CD4-positive, alpha-beta T cell (primary cell): ENCODE data around the gene GKN2. TPM values are rescaled to one million over a fixed set of nuclear protein-coding genes. Genes with fewer than 3 reads are reported as not detected.

ENCODE experiments used
- ATAC-seq: fragments of 200-7000 bp; cut with Tn5 transposase; one replicate; pipeline ENCODE4 v1.10.0; 2022; ENCODE audit warnings: mild to moderate bottlenecking; ENCODE audit not compliant: poor library complexity
- CTCF ChIA-PET: fragments of 350-600 bp; sonication (Branson Sonifier 250); formaldehyde crosslinking; loops from one replicate; lab custom pipeline; 2021; ENCODE audit warnings: antibody characterized with exemption, inconsistent platforms; lab: Charles Lee
- POLR2A ChIA-PET: fragments of 350-600 bp; sonication (Branson Sonifier 250); formaldehyde crosslinking; loops from one replicate; lab custom pipeline; 2021; ENCODE audit warnings: antibody characterized with exemption, inconsistent platforms; lab: Charles Lee
- DNase-seq, 14 experiments: peaks; one replicate each; pipeline ENCODE4 v3.0.0-alpha.2; 2013 to 2020; ENCODE audit warnings: mixed read lengths in 2 of 14
- H3K27ac ChIP-seq, 2 donors: one replicate each; pipeline versions ENCODE4 v1.5.1 to v1.7.0; 2013; ENCODE audit warnings: low read length in 2 of 2, low read depth in 1 of 2, mild to moderate bottlenecking in 1 of 2
- H3K27me3 ChIP-seq, 2 experiments: 1 replicate in 1 of 2; 2 replicates in 1 of 2; pipeline versions ENCODE4 v1.6.1 to v1.7.0; 2013; ENCODE audit warnings: low read length in 2 of 2, control low read depth in 1 of 2, mild to moderate bottlenecking in 1 of 2, moderate library complexity in 1 of 2; ENCODE audit not compliant: insufficient read depth in 2 of 2, control insufficient read depth in 1 of 2
- H3K36me3 ChIP-seq: one replicate; pipeline ENCODE4 v1.6.1; 2013; ENCODE audit warnings: low read length, control low read depth; ENCODE audit not compliant: insufficient read depth
- H3K4me1 ChIP-seq: one replicate; pipeline ENCODE4 v1.6.1; 2013; ENCODE audit warnings: low read length, control low read depth; ENCODE audit not compliant: insufficient read depth
- H3K4me3 ChIP-seq: one replicate; pipeline ENCODE4 v1.5.1; 2013; ENCODE audit warnings: mild to moderate bottlenecking, low read length, moderate library complexity
- H3K9me3 ChIP-seq, 2 experiments: 1 replicate in 1 of 2; 2 replicates in 1 of 2; pipeline versions ENCODE4 v1.6.1 to v1.7.0; 2013; ENCODE audit warnings: low read length in 2 of 2, mild to moderate bottlenecking in 2 of 2, control low read depth in 1 of 2, moderate library complexity in 1 of 2; ENCODE audit not compliant: control insufficient read depth in 1 of 2, insufficient read depth in 1 of 2
- H3K27ac Mint-ChIP-seq: one replicate; pipeline ENCODE4 v1.8.0; 2020; ENCODE audit warnings: mixed read lengths
- H3K27me3 Mint-ChIP-seq: one replicate; pipeline ENCODE4 v1.8.0; 2021; ENCODE audit warnings: mixed read lengths
- H3K36me3 Mint-ChIP-seq: one replicate; pipeline ENCODE4 v1.8.0; 2021; ENCODE audit warnings: low read depth, mixed read lengths
- H3K4me1 Mint-ChIP-seq: one replicate; pipeline ENCODE4 v1.8.0; 2021; ENCODE audit warnings: low read depth, mixed read lengths
- H3K4me3 Mint-ChIP-seq: one replicate; pipeline ENCODE4 v1.8.0; 2020; ENCODE audit warnings: mild to moderate bottlenecking, mixed read lengths
- H3K9me3 Mint-ChIP-seq: one replicate; pipeline ENCODE4 v1.8.0; 2020; ENCODE audit warnings: mixed read lengths
- CTCF ChIP-seq: fragments of 200-600 bp; IDR thresholded peaks from one replicate; pipeline ENCODE4 v1.8.0; 2022; ENCODE audit warnings: antibody characterized with exemption, mild to moderate bottlenecking
- intact Hi-C, 2 experiments: fragments of 100-400 bp; cut with DNase I in 1 of 2; cut with micrococcal nuclease in 1 of 2; formaldehyde crosslinking; loops; one replicate each; pipeline versions ENCODE4 v1.15.1 to v1.9.0; 2023 to 2025; cut with DNase I, micrococcal nuclease
- total RNA-seq, 174 experiments: library from RNA in 2 of 174; stranded (reverse) in 2 of 174; gene quantifications; one replicate each; pipeline ENCODE4 v1.2.3 and lab custom pipeline; 2021 to 2026

Gene GKN2
- total RNA-seq, 2 experiments from 2014 or later, result not detected

- POLR2A ChIA-PET, result interaction anchor here (0.9 kb wide), 1 partner anchor 44 kb away, joined by 3 read pairs; no protein-coding TSS in a partner anchor
- H3K4me1 ChIP-seq, result peaks cover 50% of the 10 kb centered on the region
- H3K36me3 Mint-ChIP-seq, result no peaks in the 10 kb centered on the region
- peaks cover 26% of the 10 kb centered on the region for H3K4me1 Mint-ChIP-seq
- ATAC-seq (no peak), DNase-seq (peak in 7 of 14 experiments; percentile 5 to 81 (median 49))
- no peak overlapping the region for H3K4me3 ChIP-seq
- H3K9me3 ChIP-seq, result no peaks in the 10 kb centered on the region
- no peak overlapping the region for H3K4me3 Mint-ChIP-seq
- no peaks in the 10 kb centered on the region for H3K27me3 Mint-ChIP-seq
- H3K9me3 Mint-ChIP-seq, result no peaks in the 10 kb centered on the region
- H3K36me3 ChIP-seq, result no peaks in the 10 kb centered on the region
- intact Hi-C loops, result no loop called here
- TF ChIP-seq CTCF, result no peak
- H3K27me3 ChIP-seq, result no peaks in the 10 kb centered on the region
- CTCF ChIA-PET, result interaction anchor here (0.9 to 1.3 kb wide), 2 partner anchors 175 to 450 kb away, joined by 3 read pairs; no protein-coding TSS in a partner anchor
- H3K27ac ChIP-seq, result no peak overlapping the region
- no peak overlapping the region for H3K27ac Mint-ChIP-seq
Observed at GRCh38 chr2:68912732-68913131, 40.0 kb downstream of the GKN2 start.

- peaks cover 54% of the 10 kb centered on the region for H3K4me1 ChIP-seq
- no peak overlapping the region for H3K4me3 ChIP-seq
- no peaks in the 10 kb centered on the region for H3K27me3 ChIP-seq
- TF ChIP-seq CTCF, result no peak
- Mint-ChIP-seq H3K36me3 (no peaks in the 10 kb centered on the region), H3K27me3 (no peaks in the 10 kb centered on the region), H3K4me1 (peaks cover 32% of the 10 kb centered on the region), H3K4me3 (no peak overlapping the region), H3K9me3 (no peaks in the 10 kb centered on the region), H3K27ac (no peak overlapping the region)
- POLR2A ChIA-PET, result no interaction called here
- intact Hi-C loops, result no loop called here
- H3K27ac ChIP-seq, result no peak overlapping the region
- ATAC-seq (no peak), DNase-seq (no peak)
- H3K9me3 ChIP-seq, result no peaks in the 10 kb centered on the region
- CTCF ChIA-PET, result interaction anchor here (0.7 to 1.3 kb wide), 3 partner anchors 161 to 449 kb away, joined by 3 read pairs; no protein-coding TSS in a partner anchor
- H3K36me3 ChIP-seq, result no peaks in the 10 kb centered on the region
Observed at GRCh38 chr2:68912111-68912510, 40.6 kb downstream of the GKN2 start.

GRCh38 chr2:68911709-68912108, 41.0 kb downstream of the GKN2 start:
- ATAC-seq, result no peak
- Histone ChIP-seq H3K27ac (no peak overlapping the region), H3K4me3 (no peak overlapping the region), H3K36me3 (no peaks in the 10 kb centered on the region), H3K9me3 (no peaks in the 10 kb centered on the region), H3K4me1 (peaks cover 56% of the 10 kb centered on the region), H3K27me3 (no peaks in the 10 kb centered on the region)
- no peak for DNase-seq
- ChIA-PET CTCF (interaction anchor here (0.7 to 1.3 kb wide), 3 partner anchors 160 to 449 kb away, joined by 3 read pairs; no protein-coding TSS in a partner anchor), POLR2A (no interaction called here)
- Mint-ChIP-seq H3K27me3 (no peaks in the 10 kb centered on the region), H3K27ac (no peak overlapping the region), H3K36me3 (no peaks in the 10 kb centered on the region), H3K9me3 (no peaks in the 10 kb centered on the region), H3K4me1 (peaks cover 34% of the 10 kb centered on the region), H3K4me3 (no peak overlapping the region)
- intact Hi-C loops, result loop anchor here in 1 of 2 experiments (2.0 kb wide), 1 partner anchor 449 kb away; no protein-coding TSS in a partner anchor
- TF ChIP-seq CTCF, result no peak
